Colonic mucosa (tissue), 4 donors: ENCODE measurements around the gene VILL. TPM values are rescaled to one million over a fixed set of nuclear protein-coding genes. Genes with fewer than 3 reads are reported as not detected.

Experiments used
- DNase-seq: peaks from one replicate; pipeline ENCODE4 v3.0.0-alpha.2; 2020
- H3K27ac ChIP-seq: fragments of 200-600 bp; one replicate; pipeline ENCODE4 v1.8.0; 2021
- H3K27me3 ChIP-seq: fragments of 200-600 bp; one replicate; pipeline ENCODE4 v1.8.0; 2021
- H3K36me3 ChIP-seq: fragments of 200-600 bp; one replicate; pipeline ENCODE4 v1.8.0; 2021
- H3K4me1 ChIP-seq: fragments of 200-600 bp; one replicate; pipeline ENCODE4 v1.8.0; 2021; ENCODE audit warnings: mild to moderate bottlenecking
- H3K4me3 ChIP-seq: fragments of 200-600 bp; one replicate; pipeline ENCODE4 v1.8.0; 2021
- H3K9ac ChIP-seq, 2 donors: one replicate each; pipeline ENCODE4 v1.7.0; 2013; ENCODE audit warnings: control low read depth in 2 of 2, low read depth in 2 of 2, low read length in 2 of 2
- H3K9me3 ChIP-seq: fragments of 200-600 bp; one replicate; pipeline ENCODE4 v1.8.0; 2021
- CTCF ChIP-seq: fragments of 200-600 bp; IDR thresholded peaks from one replicate; pipeline ENCODE4 v1.8.0; 2022; ENCODE audit warnings: antibody characterized with exemption, mild to moderate bottlenecking
- intact Hi-C: fragments of 100-400 bp; cut with DNase I; formaldehyde crosslinking; loops from one replicate; pipeline ENCODE4 v1.14.1; 2022
- total RNA-seq, 2 donors: library from RNA; stranded (reverse); fragmentation: NEBNext Ultra II Directional in 1 of 2; extraction: Animal tissue kit (Norgen Biotek cat#: 25700) in 1 of 2; gene quantifications; one replicate each; pipeline ENCODE4 v1.2.1, GENCODE V29; 2021
- donor health status: healthy.
- donor health status: DM: no; HTN: no; CAD: no.
- donor health status: DM: no; HTN: no; CAD: no.

The VILL gene
- total RNA-seq, 2 donors from 2014 or later = 155 to 166 TPM

- intact Hi-C loops = no loop called here
- no peak for DNase-seq
- H3K9me3 ChIP-seq = no peaks in the 10 kb centered on the region
- no peak for TF ChIP-seq CTCF
- H3K4me3 ChIP-seq = no peak overlapping the region
- H3K27ac ChIP-seq = no peak overlapping the region
- peaks cover 7% of the 10 kb centered on the region for H3K36me3 ChIP-seq
- H3K27me3 ChIP-seq = no peaks in the 10 kb centered on the region
- no peak overlapping the region for H3K9ac ChIP-seq
- H3K4me1 ChIP-seq = no peaks in the 10 kb centered on the region
Observed at GRCh38 chr3:38017445-38018295, 27.1 kb downstream of the VILL start.

GRCh38 chr3:38018296-38019266, 28.0 kb downstream of the VILL start:
- no peaks in the 10 kb centered on the region for H3K9me3 ChIP-seq
- no peak overlapping the region for H3K4me3 ChIP-seq
- no peak for DNase-seq
- peaks cover 7% of the 10 kb centered on the region for H3K36me3 ChIP-seq
- no peak for TF ChIP-seq CTCF
- H3K27me3 ChIP-seq = no peaks in the 10 kb centered on the region
- no peak overlapping the region for H3K9ac ChIP-seq
- no peak overlapping the region for H3K27ac ChIP-seq
- H3K4me1 ChIP-seq = no peaks in the 10 kb centered on the region
- intact Hi-C loops = no loop called here

- Histone ChIP-seq H3K27ac (no peak overlapping the region), H3K9ac (no peak overlapping the region), H3K36me3 (peaks cover 7% of the 10 kb centered on the region), H3K4me1 (no peaks in the 10 kb centered on the region), H3K4me3 (no peak overlapping the region), H3K9me3 (no peaks in the 10 kb centered on the region), H3K27me3 (no peaks in the 10 kb centered on the region)
- no peak for DNase-seq
- no peak for TF ChIP-seq CTCF
- intact Hi-C loops = no loop called here
Observed at GRCh38 chr3:38019658-38020341, 29.2 kb downstream of the VILL start.

GRCh38 chr3:38020342-38020726, 29.7 kb downstream of the VILL start:
- no peaks in the 10 kb centered on the region for H3K9me3 ChIP-seq
- H3K36me3 ChIP-seq = peaks cover 7% of the 10 kb centered on the region
- no peak for DNase-seq
- H3K9ac ChIP-seq = no peak overlapping the region
- intact Hi-C loops = no loop called here
- peaks cover under 1% of the 10 kb centered on the region for H3K4me1 ChIP-seq
- H3K27ac ChIP-seq = no peak overlapping the region
- no peaks in the 10 kb centered on the region for H3K27me3 ChIP-seq
- TF ChIP-seq CTCF = no peak
- no peak overlapping the region for H3K4me3 ChIP-seq

- TF ChIP-seq CTCF = no peak
- H3K9me3 ChIP-seq = no peaks in the 10 kb centered on the region
- peaks cover 7% of the 10 kb centered on the region for H3K36me3 ChIP-seq
- DNase-seq = no peak
- H3K27me3 ChIP-seq = no peaks in the 10 kb centered on the region
- no peak overlapping the region for H3K27ac ChIP-seq
- H3K9ac ChIP-seq = no peak overlapping the region
- no peak overlapping the region for H3K4me3 ChIP-seq
- peaks cover 6% of the 10 kb centered on the region for H3K4me1 ChIP-seq
- intact Hi-C loops = no loop called here
Observed at GRCh38 chr3:38021196-38021595, 30.6 kb downstream of the VILL start.
